Liver (tissue), 9 donors: ENCODE data around the gene RMND1. TPM values are rescaled to one million over a fixed set of nuclear protein-coding genes. Genes with fewer than 3 reads are reported as not detected.

Experiments used
- DNase-seq: peaks from one replicate; pipeline ENCODE4 v3.0.0-alpha.2; 2017; ENCODE audit warnings: low spot score
- H3K27ac ChIP-seq, 2 donors: one replicate each; pipeline ENCODE4 v1.7.0; 2013; ENCODE audit warnings: inconsistent platforms in 2 of 2, low read length in 2 of 2, control low read depth in 1 of 2, low read depth in 1 of 2, mild to moderate bottlenecking in 1 of 2
- H3K27me3 ChIP-seq, 4 donors: one replicate each; pipeline versions ENCODE4 v1.6.1 to v1.7.0; 2013; ENCODE audit warnings: low read length in 3 of 4, inconsistent platforms in 1 of 4, mild to moderate bottlenecking in 1 of 4, moderate library complexity in 1 of 4; ENCODE audit not compliant: control insufficient read depth in 4 of 4, insufficient read depth in 4 of 4
- H3K36me3 ChIP-seq, 4 donors: one replicate each; pipeline versions ENCODE4 v1.6.1 to v1.7.0; 2013; ENCODE audit warnings: low read length in 3 of 4, mild to moderate bottlenecking in 3 of 4, low read depth in 1 of 4, moderate library complexity in 1 of 4; ENCODE audit not compliant: control insufficient read depth in 4 of 4, insufficient read depth in 3 of 4
- H3K4me1 ChIP-seq, 4 donors: one replicate each; pipeline versions ENCODE4 v1.6.1 to v1.7.0; 2013; ENCODE audit warnings: low read length in 3 of 4, mild to moderate bottlenecking in 3 of 4, moderate library complexity in 1 of 4; ENCODE audit not compliant: control insufficient read depth in 4 of 4, insufficient read depth in 4 of 4
- H3K4me3 ChIP-seq, 3 donors: one replicate each; pipeline versions ENCODE4 v1.6.1 to v1.7.0; 2013; ENCODE audit warnings: low read length in 3 of 3, control low read depth in 1 of 3, low read depth in 1 of 3, mild to moderate bottlenecking in 1 of 3
- H3K9ac ChIP-seq, 2 donors: one replicate each; pipeline ENCODE4 v1.7.0; 2013; ENCODE audit warnings: low read length in 2 of 2, mild to moderate bottlenecking in 2 of 2, moderate library complexity in 2 of 2, control low read depth in 1 of 2, low read depth in 1 of 2
- H3K9me3 ChIP-seq, 4 donors: one replicate each; pipeline versions ENCODE4 v1.6.1 to v1.7.0; 2013; ENCODE audit warnings: low read length in 3 of 4; ENCODE audit not compliant: control insufficient read depth in 4 of 4
- CTCF ChIP-seq: fragments of 150-350 bp; IDR thresholded peaks from 2 replicates; pipeline ENCODE4 v1.5.1; 2017; ENCODE audit warnings: improper control_type of control experiment, low read depth, low read length; ENCODE audit not compliant: missing input control
- FOXA1 ChIP-seq: IDR thresholded peaks from 2 replicates; pipeline ENCODE4 v1.6.1; 2016; ENCODE audit warnings: antibody characterized with exemption
- FOXA2 ChIP-seq: IDR thresholded peaks from 2 replicates; pipeline ENCODE4 v1.6.1; 2016; ENCODE audit warnings: antibody characterized with exemption
- GABPA ChIP-seq, 2 donors: IDR thresholded peaks in 1 of 2; conservative IDR thresholded peaks in 1 of 2; 2 replicates each; pipeline ENCODE4 v1.6.1; 2016; ENCODE audit warnings: antibody characterized with exemption in 2 of 2, mild to moderate bottlenecking in 1 of 2, moderate library complexity in 1 of 2
- HNF4A ChIP-seq, 2 donors: conservative IDR thresholded peaks; 2 replicates each; pipeline ENCODE4 v1.6.1; 2016; ENCODE audit warnings: antibody characterized with exemption in 2 of 2, mild to moderate bottlenecking in 2 of 2
- HNF4G ChIP-seq: IDR thresholded peaks from 2 replicates; pipeline ENCODE4 v1.6.1; 2016; ENCODE audit warnings: antibody characterized with exemption
- JUND ChIP-seq, 2 donors: IDR thresholded peaks; 2 replicates each; pipeline ENCODE4 v1.6.1; 2016; ENCODE audit warnings: antibody characterized with exemption in 2 of 2
- NR2F2 ChIP-seq: IDR thresholded peaks from 2 replicates; pipeline ENCODE4 v1.6.1; 2016; ENCODE audit warnings: antibody characterized with exemption
- RAD21 ChIP-seq, 2 donors: IDR thresholded peaks; 2 replicates each; pipeline ENCODE4 v1.6.1; 2016; ENCODE audit warnings: antibody characterized with exemption in 2 of 2, mild to moderate bottlenecking in 2 of 2
- REST ChIP-seq: IDR thresholded peaks from 2 replicates; pipeline ENCODE4 v1.6.1; 2016; ENCODE audit warnings: antibody characterized with exemption, mild to moderate bottlenecking
- RXRA ChIP-seq, 2 donors: IDR thresholded peaks; 2 replicates each; pipeline ENCODE4 v1.6.1; 2017 to 2018; ENCODE audit warnings: antibody characterized with exemption in 2 of 2, mild to moderate bottlenecking in 1 of 2
- SP1 ChIP-seq: IDR thresholded peaks from 2 replicates; pipeline ENCODE4 v1.6.1; 2018; ENCODE audit warnings: antibody characterized with exemption, mild to moderate bottlenecking
- TAF1 ChIP-seq: conservative IDR thresholded peaks from 2 replicates; pipeline ENCODE4 v1.6.1; 2016; ENCODE audit warnings: antibody characterized with exemption, mild to moderate bottlenecking
- YY1 ChIP-seq: IDR thresholded peaks from 2 replicates; pipeline ENCODE4 v1.6.1; 2016; ENCODE audit warnings: antibody characterized with exemption, mild to moderate bottlenecking
- WGBS: extraction: QIAGEN DNeasy Blood & Tissue Kit; methylation state at CpG from one replicate; pipeline ENCODE4 v1.1.7; 2013; 5-methylcytosine and 5-hydroxymethylcytosine counted together
- polyA plus RNA-seq, 2 donors: library from polyadenylated mRNA; stranded (reverse) in 1 of 2; unstranded in 1 of 2; fragments of 200-250 nt in 1 of 2; fragments of >200 nt in 1 of 2; fragmentation: Nextera tagmentation in 1 of 2; extraction: Ambion mirVana in 1 of 2; gene quantifications; one replicate each; pipeline versions ENCODE4 v1.2.1 to v1.2.3, GENCODE V29; 2013 to 2015
- total RNA-seq, 2 donors: library from RNA; depleted of rRNA; stranded (reverse); fragments of >200 nt; gene quantifications; one replicate each; pipeline ENCODE4 v1.2.3, GENCODE V29; 2014
- TF ChIP-seq, protein P1 (sequence below): IDR thresholded peaks from 2 replicates; pipeline ENCODE4 v1.6.1; 2016; ENCODE audit warnings: antibody characterized with exemption
- TF ChIP-seq, protein P2 (sequence below): IDR thresholded peaks from 2 replicates; pipeline ENCODE4 v1.6.1; 2016; ENCODE audit warnings: antibody characterized with exemption
- TF ChIP-seq, protein P3 (sequence below): IDR thresholded peaks from 2 replicates; pipeline ENCODE4 v1.6.1; 2016; ENCODE audit warnings: antibody characterized with exemption
- donor health status: healthy.
- donor health status: healthy.
- donor health status: healthy.
- donor health status: healthy.
- donor health status: healthy.

The RMND1 gene
- total and polyA plus RNA-seq, 4 donors: 13.2 to 22.6 (median 18.1) TPM

- Histone ChIP-seq H3K9me3 (no peaks in the 10 kb centered on the region), H3K27me3 (no peaks in the 10 kb centered on the region), H3K9ac (no peak overlapping the region), H3K4me3 (no peak overlapping the region), H3K27ac (no peak overlapping the region), H3K36me3 (peaks cover 0 to 6% (median 2%) of the 10 kb centered on the region in 4 donors), H3K4me1 (peaks cover 0 to 2% (median 0%) of the 10 kb centered on the region in 4 donors)
- TF ChIP-seq RXRA (IDR thresholded peaks at IDR 0.05): no peak
- no peak for TF ChIP-seq REST
- TF ChIP-seq FOXA1: no peak
- no peak for TF ChIP-seq YY1
- no peak for TF ChIP-seq NR2F2
- TF ChIP-seq HNF4G: no peak
- TF ChIP-seq FOXA2: no peak
- no peak for TF ChIP-seq SP1
- TF ChIP-seq, protein P1, sequence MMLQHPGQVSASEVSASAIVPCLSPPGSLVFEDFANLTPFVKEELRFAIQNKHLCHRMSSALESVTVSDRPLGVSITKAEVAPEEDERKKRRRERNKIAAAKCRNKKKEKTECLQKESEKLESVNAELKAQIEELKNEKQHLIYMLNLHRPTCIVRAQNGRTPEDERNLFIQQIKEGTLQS: no peak
- no peak for TF ChIP-seq JUND (IDR thresholded peaks at IDR 0.05)
- TF ChIP-seq, protein P2, sequence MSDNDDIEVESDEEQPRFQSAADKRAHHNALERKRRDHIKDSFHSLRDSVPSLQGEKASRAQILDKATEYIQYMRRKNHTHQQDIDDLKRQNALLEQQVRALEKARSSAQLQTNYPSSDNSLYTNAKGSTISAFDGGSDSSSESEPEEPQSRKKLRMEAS: no peak
- no peak for TF ChIP-seq RAD21 (IDR thresholded peaks at IDR 0.05)
- no peak for TF ChIP-seq TAF1
- TF ChIP-seq, protein P3, sequence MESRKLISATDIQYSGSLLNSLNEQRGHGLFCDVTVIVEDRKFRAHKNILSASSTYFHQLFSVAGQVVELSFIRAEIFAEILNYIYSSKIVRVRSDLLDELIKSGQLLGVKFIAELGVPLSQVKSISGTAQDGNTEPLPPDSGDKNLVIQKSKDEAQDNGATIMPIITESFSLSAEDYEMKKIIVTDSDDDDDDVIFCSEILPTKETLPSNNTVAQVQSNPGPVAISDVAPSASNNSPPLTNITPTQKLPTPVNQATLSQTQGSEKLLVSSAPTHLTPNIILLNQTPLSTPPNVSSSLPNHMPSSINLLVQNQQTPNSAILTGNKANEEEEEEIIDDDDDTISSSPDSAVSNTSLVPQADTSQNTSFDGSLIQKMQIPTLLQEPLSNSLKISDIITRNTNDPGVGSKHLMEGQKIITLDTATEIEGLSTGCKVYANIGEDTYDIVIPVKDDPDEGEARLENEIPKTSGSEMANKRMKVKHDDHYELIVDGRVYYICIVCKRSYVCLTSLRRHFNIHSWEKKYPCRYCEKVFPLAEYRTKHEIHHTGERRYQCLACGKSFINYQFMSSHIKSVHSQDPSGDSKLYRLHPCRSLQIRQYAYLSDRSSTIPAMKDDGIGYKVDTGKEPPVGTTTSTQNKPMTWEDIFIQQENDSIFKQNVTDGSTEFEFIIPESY: no peak
- TF ChIP-seq CTCF: no peak
- TF ChIP-seq HNF4A (conservative IDR thresholded peaks at IDR 0.05): no peak
- TF ChIP-seq GABPA (IDR thresholded peaks at IDR 0.05 in 1 of 2, conservative IDR thresholded peaks at IDR 0.05 in 1 of 2): no peak
- WGBS: 91% methylated on average over 5 of the region's 5 CpGs
- DNase-seq: no peak
Measured at GRCh38 chr6:151359486-151359885, 92.4 kb downstream of the RMND1 start.

- Histone ChIP-seq H3K27ac (no peak overlapping the region), H3K9ac (no peak overlapping the region), H3K9me3 (no peaks in the 10 kb centered on the region), H3K4me3 (no peak overlapping the region), H3K27me3 (no peaks in the 10 kb centered on the region), H3K36me3 (peaks cover 0 to 6% (median 2%) of the 10 kb centered on the region in 4 donors), H3K4me1 (peaks cover 0 to 2% (median 0%) of the 10 kb centered on the region in 4 donors)
- WGBS: 97% methylated on average over 3 of the region's 3 CpGs
- no peak for DNase-seq
- TF ChIP-seq GABPA (IDR thresholded peaks at IDR 0.05 in 1 of 2, conservative IDR thresholded peaks at IDR 0.05 in 1 of 2) (no peak), TAF1 (no peak), HNF4G (no peak), CTCF (no peak), HNF4A (conservative IDR thresholded peaks at IDR 0.05) (no peak), FOXA2 (no peak), REST (no peak)
Measured at GRCh38 chr6:151358475-151358874, 93.5 kb downstream of the RMND1 start.
